Limb (tissue), 2 donors: Measurements from ENCODE around the gene STARD7.
"Not testable (repeated sequence)": the region's sequence is repeated elsewhere in the genome, so short reads cannot be mapped to it uniquely, and the experiment has no call there.

Experiments used
- DNase-seq, 2 donors: peaks; one replicate each; pipeline ENCODE4 v3.0.0-alpha.2; 2016; ENCODE audit errors: extremely low spot score in 2 of 2

The STARD7 gene

GRCh38 chr2:96236882-96237281 lies 28.3 kb upstream of the STARD7 start:
- no peak for DNase-seq

DNA sequence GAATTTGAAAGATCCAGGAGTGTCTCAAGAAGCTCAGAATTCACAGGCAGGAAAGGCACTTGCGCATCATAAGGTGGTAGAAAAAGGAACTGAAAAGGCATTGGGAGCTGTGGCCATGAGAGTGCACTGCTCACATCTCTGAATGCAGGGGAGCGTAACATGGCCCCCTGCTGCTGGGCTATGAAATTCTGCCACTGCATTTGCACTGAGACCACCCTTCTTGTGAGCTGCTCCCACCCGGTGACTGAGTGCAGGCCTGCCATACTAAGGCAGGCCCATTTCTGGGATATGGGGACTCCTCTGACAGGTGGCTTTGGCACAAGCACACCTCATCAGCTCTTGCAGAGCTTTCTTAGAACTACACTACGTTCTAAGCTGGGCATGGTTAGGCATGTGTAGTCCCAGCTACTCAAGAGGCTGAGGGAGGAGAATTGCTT lies 25.3 kb upstream of the STARD7 start:
- no peak for DNase-seq

GRCh38 chr2:96233436-96233835 lies 24.8 kb upstream of the STARD7 start:
- DNase-seq = no peak

GRCh38 chr2:96231316-96231715 lies 22.7 kb upstream of the STARD7 start:
- DNase-seq = no peak

DNA sequence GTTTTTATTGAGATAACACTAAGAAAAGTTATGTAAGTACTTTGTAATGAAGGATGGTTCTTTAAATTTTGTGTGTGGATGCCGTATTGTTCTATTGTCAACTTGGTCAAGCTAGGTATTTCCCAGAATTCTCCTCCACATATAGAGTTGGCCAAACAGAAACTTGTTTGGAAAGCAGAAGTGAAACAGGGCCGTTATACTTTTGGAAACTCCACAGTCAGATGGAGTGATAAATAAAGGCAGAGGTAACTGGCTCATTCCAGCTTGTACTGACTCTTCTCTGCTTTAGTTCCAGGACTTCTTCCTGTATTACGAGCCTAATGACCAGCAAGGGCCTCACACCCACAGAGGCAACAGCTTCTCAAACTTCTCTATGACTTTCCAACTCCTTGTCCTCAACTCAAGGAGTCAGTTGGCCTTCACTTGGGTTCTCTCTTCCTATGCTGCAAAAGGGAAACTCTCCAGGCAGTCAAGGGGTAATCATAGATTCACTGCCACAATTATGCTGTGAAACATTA lies 16.4 kb upstream of the STARD7 start:
- DNase-seq = no peak

GRCh38 chr2:96221106-96221505 lies 12.5 kb upstream of the STARD7 start:
- not testable (repeated sequence) for DNase-seq

DNA sequence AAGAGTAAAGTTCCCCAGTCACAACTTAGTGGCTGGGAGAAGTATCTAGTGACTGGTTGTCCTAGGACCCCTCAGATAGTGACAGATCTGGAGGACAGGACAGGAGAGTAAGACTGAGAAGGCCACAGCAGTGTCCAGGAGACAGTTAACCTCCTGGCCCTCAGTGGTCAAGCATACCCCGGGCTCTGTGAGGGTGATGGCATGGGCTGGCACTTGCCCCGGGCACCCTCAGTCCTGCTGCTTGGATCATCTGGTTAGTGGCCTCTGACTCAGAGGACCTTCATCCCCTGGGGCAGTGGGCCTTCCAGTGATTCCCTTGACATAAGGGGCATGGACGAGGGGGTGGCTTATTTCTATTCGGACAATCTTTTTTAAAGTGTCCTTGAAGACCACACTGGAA lies 11.3 kb upstream of the STARD7 start:
- not testable (repeated sequence) for DNase-seq

DNA sequence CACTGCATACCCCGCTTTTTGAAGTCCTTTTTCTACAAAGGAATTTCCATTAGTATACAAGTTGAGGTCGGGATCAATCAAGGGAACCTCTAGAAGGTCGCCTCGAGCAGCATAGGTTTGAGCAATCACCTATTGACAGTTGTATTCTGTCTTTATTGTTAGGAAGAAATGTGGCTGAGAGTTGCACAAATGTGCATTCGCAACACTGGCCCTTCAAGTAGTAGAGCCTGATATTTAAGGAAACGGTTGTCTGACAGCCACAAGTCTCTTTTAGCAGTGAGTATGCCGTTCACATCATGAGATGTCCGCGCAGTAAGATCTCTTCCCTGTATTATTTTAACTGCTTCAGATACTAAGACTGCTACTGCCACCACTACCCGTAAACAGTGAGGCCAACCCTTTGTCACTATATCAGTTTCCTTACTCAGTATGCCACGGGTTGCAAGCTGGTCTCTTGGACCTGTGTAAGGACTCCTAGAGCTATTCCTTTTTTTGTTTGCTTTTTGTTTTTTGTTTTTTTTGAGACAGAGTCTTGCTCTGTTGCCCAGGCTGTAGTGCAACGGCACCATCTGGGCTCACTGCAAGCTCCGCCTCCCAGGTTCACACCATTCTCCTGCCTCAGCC lies 10.0 kb upstream of the STARD7 start:
- DNase-seq = no peak

DNA sequence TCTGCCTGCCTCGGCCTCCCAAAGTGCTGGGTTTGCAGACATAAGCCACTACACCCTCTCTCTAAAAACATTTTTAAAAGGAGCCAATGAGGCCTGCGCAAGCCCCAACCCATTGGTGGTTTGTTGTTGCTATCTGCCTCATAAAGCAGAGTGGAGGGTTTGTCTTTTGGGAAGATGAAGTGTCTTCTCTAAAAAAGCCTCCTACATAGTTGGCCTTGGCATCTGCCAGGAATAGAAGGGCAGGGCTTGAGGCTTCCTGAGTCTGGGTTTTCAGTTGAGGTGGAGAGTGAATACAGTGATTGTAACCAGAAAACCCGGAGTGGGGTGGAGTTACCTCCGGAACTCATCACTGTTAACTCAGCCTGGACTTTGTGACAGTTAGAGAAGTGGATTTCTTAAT lies 5.9 kb upstream of the STARD7 start:
- DNase-seq = no peak

- no peak for DNase-seq
Observed at GRCh38 chr2:96213379-96213778, 4.8 kb upstream of the STARD7 start.

DNA sequence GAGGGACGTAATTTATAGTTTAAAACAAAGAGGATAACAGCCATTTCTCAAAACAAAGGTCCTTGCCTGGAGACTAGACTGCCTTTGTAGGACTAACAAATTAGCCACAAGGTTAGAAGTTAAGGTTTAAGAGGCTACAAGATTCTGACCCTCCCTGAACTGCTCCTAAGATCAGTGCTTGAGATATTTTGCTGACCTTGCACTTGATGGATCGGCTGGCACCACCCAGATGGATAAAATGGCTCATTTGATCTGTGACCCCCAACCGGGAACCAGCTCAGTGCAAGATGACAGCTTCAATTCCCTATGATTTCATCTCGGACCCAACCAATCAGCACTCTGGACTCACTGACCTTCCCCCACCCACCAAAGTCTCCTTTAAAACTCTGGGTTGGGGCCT lies 3.7 kb upstream of the STARD7 start:
- no peak for DNase-seq

DNA sequence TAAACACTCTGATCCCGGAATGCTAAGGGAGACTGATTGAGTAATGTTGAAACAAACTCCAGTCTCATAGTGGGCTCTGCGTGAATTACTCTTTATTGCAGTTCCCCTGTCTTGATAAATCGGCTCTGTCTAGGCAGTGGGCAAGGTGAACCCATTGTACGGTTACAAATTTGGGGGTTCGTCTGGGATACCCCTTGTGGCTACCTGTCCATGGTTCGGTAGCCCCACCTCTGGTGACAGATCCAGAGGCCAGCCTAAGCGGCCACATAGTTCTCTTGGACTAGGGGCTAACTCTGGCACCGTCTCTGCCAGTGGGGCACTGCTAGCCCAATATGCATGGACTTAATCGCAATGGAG lies 1.1 kb upstream of the STARD7 start:
- no peak for DNase-seq

DNA sequence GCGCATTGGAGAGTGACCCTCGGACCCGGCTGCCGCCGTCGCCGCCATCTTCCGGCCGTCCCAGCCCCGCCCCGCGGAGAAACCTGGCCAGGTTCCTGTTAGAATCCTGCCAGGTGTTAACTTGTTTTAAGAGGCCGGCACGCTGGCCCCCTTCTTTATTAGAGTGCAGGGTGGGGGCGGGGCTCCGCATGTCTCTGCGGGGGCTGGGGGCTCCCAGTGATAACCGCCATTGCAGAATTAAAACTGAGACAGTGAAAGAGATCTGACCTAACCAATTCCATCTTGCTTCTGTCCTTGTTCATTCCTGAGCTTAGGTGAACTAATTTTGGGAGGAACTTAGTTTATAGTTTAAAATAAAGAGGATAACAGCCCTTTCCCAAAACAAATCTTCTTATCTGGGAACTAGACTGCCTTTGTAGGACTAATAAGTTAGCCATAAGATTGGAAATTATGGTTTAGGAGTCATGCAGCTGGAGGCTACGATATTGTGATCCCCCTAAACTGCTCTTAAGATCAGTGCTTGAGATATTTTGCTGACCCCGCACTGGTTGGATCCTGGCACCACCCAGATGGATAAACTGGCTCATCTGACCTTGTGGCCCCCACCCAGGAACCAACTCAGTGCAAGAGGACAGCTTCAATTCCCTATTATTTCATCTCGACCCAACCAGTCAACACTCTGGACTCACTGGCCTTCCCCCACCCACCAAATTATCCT lies 543 bp upstream of the STARD7 start:
- DNase-seq = no peak

DNA sequence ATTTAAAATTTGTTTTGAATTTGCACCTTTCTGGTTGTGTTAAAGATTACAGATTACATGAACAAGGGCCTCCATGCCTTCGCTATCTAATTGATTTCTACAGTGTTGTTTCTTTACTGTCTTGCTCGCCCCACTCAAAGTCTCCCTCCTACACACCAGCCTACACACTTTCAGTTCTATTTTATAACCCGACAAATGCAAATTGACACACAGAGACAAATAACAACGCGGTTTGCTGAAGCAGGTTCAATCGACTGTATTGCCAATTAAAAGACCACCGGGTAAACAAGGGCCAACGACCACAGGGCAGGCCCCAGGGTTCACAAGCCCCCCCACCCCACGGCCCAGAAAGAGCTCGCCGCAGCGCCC lies 869 bp downstream of the STARD7 start:
- DNase-seq = no peak

DNA sequence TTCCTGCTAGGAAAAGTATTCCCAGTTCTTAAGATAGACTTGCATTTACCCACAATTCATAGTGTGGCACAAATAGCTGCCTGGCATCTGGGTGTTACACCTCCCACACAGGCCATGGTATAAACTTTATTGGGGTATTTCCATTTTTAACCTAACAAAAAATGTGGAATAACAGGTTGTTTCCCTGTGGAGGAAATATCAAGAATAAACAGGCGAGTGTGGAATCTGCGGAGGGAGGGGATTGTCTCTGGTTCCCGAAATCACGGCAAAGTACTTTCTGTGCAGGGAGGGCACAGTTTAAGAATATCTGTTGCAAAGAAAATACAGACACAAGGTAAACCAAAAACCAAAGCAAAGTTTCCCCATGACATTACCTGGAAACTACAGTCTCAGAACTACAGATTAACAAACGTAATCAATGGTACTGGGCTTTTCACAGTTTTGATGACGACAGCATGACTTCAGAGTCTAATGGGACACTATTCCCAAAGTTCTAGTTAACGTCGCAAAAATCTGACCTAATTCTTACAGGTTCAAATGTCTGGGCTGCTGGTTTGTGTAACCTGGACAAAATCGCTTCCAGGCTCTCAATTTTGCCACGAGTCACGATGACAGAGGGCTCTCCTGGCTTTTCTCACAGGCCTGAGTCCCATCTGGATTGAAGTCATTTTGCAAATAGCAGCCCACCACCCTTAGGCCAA lies 1.4 kb downstream of the STARD7 start:
- no peak for DNase-seq

DNA sequence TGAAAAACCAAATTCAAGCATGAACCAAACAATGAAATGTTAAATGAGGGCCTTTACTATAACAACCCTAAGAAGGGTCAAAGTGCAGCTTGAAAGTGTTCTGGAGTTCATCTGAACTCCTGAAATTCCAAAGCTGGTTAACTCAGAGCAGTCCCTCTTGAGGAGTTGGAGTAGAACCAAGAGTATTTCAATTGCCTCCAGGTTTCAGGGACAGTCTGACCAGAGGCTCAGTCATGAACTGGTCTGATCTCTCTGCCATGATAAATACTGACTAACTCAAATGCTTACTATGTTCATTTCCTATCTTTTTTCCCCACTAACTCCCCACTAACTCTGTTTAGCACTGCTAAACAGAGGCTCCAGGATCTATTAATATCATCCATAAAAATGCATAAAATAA lies 2.7 kb downstream of the STARD7 start:
- DNase-seq = no peak

DNA sequence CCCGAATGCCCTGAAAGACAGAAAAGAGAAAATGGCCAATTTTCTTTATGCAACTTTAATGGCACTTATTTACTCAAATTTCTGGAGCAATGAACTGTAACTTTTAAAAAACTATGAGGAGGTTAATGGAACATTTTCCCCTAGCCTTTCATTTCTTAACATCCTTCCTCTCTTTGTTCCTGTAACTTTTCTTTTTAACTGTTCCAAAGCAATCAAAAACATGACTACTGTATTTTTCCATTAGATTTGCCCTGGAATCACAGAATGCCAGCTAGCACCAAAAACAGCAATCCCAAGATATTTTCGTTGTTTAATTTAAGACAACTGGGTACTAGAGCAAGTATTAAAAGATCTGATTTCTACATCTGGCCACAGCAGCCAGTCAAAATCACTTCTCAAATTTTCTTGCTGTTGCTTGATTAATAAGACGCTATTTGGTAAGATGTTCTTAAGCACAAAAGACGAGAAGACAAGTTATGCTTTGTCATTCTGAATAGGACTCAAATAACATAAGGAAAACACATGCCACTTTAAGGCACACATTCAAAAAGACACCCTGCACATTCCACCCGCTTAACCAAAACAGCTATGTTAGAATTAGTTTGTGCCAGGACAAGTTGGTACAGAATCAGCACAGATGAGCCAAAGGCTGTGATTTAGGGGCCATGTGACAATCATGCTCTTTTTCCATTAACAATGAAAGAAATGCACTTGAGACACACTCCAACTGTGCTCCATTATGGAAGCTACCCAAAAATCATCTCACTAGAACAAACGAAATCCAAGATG lies 3.6 kb downstream of the STARD7 start:
- no peak for DNase-seq

DNA sequence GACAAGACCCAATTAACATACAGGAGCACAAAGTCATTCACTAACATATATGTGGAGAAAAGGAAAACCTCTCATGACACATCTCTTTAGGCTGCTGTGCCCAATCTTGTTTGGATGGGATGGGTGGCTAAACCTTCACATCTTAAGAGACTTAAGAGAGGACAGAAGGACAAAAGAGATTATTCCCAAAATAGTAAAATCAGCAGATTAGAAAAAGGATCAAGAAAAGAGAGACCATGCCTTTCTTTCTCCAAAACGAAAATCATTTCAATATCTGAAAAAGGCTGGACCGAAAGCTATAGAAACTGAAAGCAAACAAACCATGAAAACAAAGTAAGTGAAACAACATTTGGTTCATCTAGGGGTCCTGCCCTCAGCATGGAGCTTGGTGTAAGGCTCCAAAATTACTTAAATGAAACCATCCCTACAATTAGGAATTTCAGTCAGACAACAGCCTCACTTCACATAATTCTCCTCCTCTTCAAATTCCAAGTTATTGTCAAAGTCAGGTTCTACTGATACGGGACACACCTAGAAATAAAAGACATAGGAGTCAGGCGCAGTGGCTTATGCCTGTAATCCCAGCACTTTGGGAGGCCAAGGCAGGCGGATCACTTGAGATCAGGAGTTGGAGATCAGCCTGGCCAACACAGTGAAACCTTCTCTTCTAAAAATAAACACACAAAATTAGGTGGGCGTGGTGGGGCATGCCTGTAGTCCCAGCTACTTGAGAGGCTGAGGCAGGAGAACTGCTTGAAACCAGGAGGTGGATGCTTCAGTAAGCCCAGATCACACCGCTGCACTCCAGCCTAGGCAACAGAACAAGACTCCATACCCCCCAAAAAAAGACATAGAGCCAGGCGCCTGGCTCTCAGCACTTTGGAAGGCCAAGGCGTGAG lies 5.2 kb downstream of the STARD7 start:
- no peak for DNase-seq

- DNase-seq = no peak
Observed at GRCh38 chr2:96202152-96202854, 6.3 kb downstream of the STARD7 start.

DNA sequence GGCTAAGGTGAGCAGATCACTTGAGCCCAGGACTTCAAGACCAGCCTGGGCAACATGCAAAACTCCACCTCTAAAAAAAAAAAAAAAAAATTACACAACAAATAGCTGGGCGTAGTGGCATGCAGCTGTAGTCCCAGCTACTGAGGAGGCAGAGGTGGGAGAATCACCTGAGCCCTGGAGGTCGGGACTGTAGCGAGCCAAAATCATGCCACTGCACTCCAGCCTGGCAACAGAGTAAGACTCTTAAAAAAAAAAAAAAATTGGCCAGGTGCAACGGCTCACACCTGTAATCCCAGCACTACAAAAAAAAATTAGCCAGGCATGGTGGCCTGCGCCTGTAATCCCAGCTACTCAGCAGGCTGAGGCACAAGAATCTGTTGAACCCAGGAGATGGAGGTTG lies 7.3 kb downstream of the STARD7 start:
- DNase-seq = no peak
